ENCODE data around the gene ABI3BP.

The ABI3BP gene

GRCh38 chr3:100941451-100941850 lies 51.8 kb downstream of the ABI3BP start:
- DNase-seq (ENCODE audit: low read depth in 2 of 2), result no peak

GRCh38 chr3:100941041-100941440 lies 52.2 kb downstream of the ABI3BP start:
- DNase-seq (ENCODE audit: low read depth in 2 of 2), result no peak

- no peak for DNase-seq (ENCODE audit: low read depth in 2 of 2)
Observed at GRCh38 chr3:100936931-100937330, 56.3 kb downstream of the ABI3BP start.

- DNase-seq (ENCODE audit: low read depth in 2 of 2), result no peak
Observed at GRCh38 chr3:100932491-100932890, 60.7 kb downstream of the ABI3BP start.

- no peak for DNase-seq (ENCODE audit: low read depth in 2 of 2)
Observed at GRCh38 chr3:100928638-100929428, 64.4 kb downstream of the ABI3BP start.

GRCh38 chr3:100927775-100928174 lies 65.4 kb downstream of the ABI3BP start:
- DNase-seq (ENCODE audit: low read depth in 2 of 2), result no peak

GRCh38 chr3:100915706-100916495 lies 77.3 kb downstream of the ABI3BP start:
- no peak for DNase-seq (ENCODE audit: low read depth in 2 of 2)

- DNase-seq (ENCODE audit: low read depth in 2 of 2), result no peak
Observed at GRCh38 chr3:100913870-100914648, 79.2 kb downstream of the ABI3BP start.

- DNase-seq (ENCODE audit: low read depth in 2 of 2), result no peak
Observed at GRCh38 chr3:100912976-100913545, 80.2 kb downstream of the ABI3BP start.

GRCh38 chr3:100912571-100912970 lies 80.7 kb downstream of the ABI3BP start:
- DNase-seq (ENCODE audit: low read depth in 2 of 2), result no peak

GRCh38 chr3:100911956-100912355 lies 81.3 kb downstream of the ABI3BP start:
- DNase-seq (ENCODE audit: low read depth in 2 of 2), result no peak

- no peak for DNase-seq (ENCODE audit: low read depth in 2 of 2)
Observed at GRCh38 chr3:100910986-100911385, 82.2 kb downstream of the ABI3BP start.

- no peak for DNase-seq (ENCODE audit: low read depth in 2 of 2)
Observed at GRCh38 chr3:100902572-100902971, 90.6 kb downstream of the ABI3BP start.

- no peak for DNase-seq (ENCODE audit: low read depth in 2 of 2)
Observed at GRCh38 chr3:100900671-100901335, 92.4 kb downstream of the ABI3BP start.

GRCh38 chr3:100899440-100900091 lies 93.7 kb downstream of the ABI3BP start:
- no peak for DNase-seq (ENCODE audit: low read depth in 2 of 2)

- DNase-seq (ENCODE audit: low read depth in 2 of 2), result no peak
Observed at GRCh38 chr3:100898681-100899080, 94.5 kb downstream of the ABI3BP start.

GRCh38 chr3:100896994-100897393 lies 96.2 kb downstream of the ABI3BP start:
- DNase-seq (ENCODE audit: low read depth in 2 of 2), result no peak

GRCh38 chr3:100893590-100893989 lies 99.6 kb downstream of the ABI3BP start:
- DNase-seq (ENCODE audit: low read depth in 2 of 2), result no peak

GRCh38 chr3:100893108-100893507 lies 100.1 kb downstream of the ABI3BP start:
- no peak for DNase-seq (ENCODE audit: low read depth in 2 of 2)

GRCh38 chr3:100891827-100892226 lies 101.4 kb downstream of the ABI3BP start:
- DNase-seq (ENCODE audit: low read depth in 2 of 2), result no peak

- no peak for DNase-seq (ENCODE audit: low read depth in 2 of 2)
Observed at GRCh38 chr3:100891033-100891432, 102.2 kb downstream of the ABI3BP start.

All from activated CD8-positive, alpha-beta memory T cell treated with anti-CD3 and anti-CD28 coated beads for 4 hours (primary cell).